Mesodermal cell (in vitro differentiated cells): ENCODE data around the gene APBB1.

ENCODE experiments used
- H3K27ac ChIP-seq: 2 replicates; pipeline ENCODE4 v1.7.0; 2013; ENCODE audit warnings: mild to moderate bottlenecking, low read depth, low read length, moderate library complexity; ENCODE audit not compliant: severe bottlenecking
- H3K36me3 ChIP-seq: 2 replicates; pipeline ENCODE4 v1.7.1; 2013; ENCODE audit warnings: mild to moderate bottlenecking, low read length, moderate library complexity; ENCODE audit not compliant: control insufficient read depth, insufficient read depth
- H3K4me1 ChIP-seq: one replicate; pipeline ENCODE4 v1.7.1; 2013; ENCODE audit warnings: mild to moderate bottlenecking, low read length; ENCODE audit not compliant: insufficient read depth, control insufficient read depth, poor library complexity, severe bottlenecking
- H3K4me3 ChIP-seq: 2 replicates; pipeline ENCODE4 v1.7.0; 2013; ENCODE audit warnings: low read length, control low read depth, mild to moderate bottlenecking; ENCODE audit not compliant: insufficient read depth, poor library complexity, severe bottlenecking; ENCODE audit errors: extremely low read depth
- H3K9me3 ChIP-seq: 2 replicates; pipeline ENCODE4 v1.7.1; 2013; ENCODE audit warnings: mild to moderate bottlenecking, low read length, moderate library complexity; ENCODE audit not compliant: control insufficient read depth
- WGBS, 2 experiments: methylation state at CpG; one replicate each; pipeline ENCODE4 v1.1.5; 2013; ENCODE audit warnings: missing lambda C conversion rate in 2 of 2; ENCODE audit not compliant: insufficient coverage in 2 of 2; 5-methylcytosine and 5-hydroxymethylcytosine counted together

Gene APBB1

GRCh38 chr11:6362873-6363678 is 55.8 kb downstream of the APBB1 start:
- no peaks in the 10 kb centered on the region for H3K36me3 ChIP-seq
- no peaks in the 10 kb centered on the region for H3K9me3 ChIP-seq
- no peak overlapping the region for H3K4me3 ChIP-seq
- no peak overlapping the region for H3K27ac ChIP-seq
- no peaks in the 10 kb centered on the region for H3K4me1 ChIP-seq
- 67 to 72% methylated on average over 4 to 6 of the region's 6 CpGs for WGBS, 2 experiments

- WGBS, 2 experiments: 86 to 87% methylated on average over 4 of the region's 5 CpGs
- peaks cover 5% of the 10 kb centered on the region for H3K4me1 ChIP-seq
- H3K27ac ChIP-seq: no peak overlapping the region
- no peaks in the 10 kb centered on the region for H3K9me3 ChIP-seq
- H3K4me3 ChIP-seq: no peak overlapping the region
- no peaks in the 10 kb centered on the region for H3K36me3 ChIP-seq
These were observed 56.6 kb downstream of the APBB1 start for GRCh38 chr11:6362185-6362872.

GRCh38 chr11:6360183-6360582 is 58.7 kb downstream of the APBB1 start:
- no peak overlapping the region for H3K4me3 ChIP-seq
- peaks cover 5% of the 10 kb centered on the region for H3K4me1 ChIP-seq
- 87 to 89% methylated on average over 3 of the region's 3 CpGs for WGBS, 2 experiments
- H3K36me3 ChIP-seq: no peaks in the 10 kb centered on the region
- no peaks in the 10 kb centered on the region for H3K9me3 ChIP-seq
- no peak overlapping the region for H3K27ac ChIP-seq

DNA sequence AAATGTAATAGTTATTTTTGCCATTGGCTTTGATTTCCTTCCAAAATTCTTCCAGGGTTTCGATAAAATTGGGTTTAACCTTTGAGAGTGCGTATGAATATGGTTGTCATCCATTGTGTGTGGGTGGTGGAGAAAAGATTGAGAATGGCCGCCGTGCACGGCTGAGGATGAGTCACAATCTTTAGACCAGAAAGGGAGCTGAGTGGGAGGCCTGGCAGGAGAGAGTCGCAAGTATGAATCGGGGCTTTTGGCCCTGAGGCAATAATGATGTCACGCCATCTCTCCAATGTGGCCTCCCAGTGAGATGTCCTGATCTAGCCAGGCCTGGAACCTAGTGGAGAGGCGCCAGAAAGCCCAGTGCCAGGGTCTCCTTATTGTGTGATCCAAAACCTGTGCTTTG is 61.7 kb downstream of the APBB1 start:
- Histone ChIP-seq H3K36me3 (no peaks in the 10 kb centered on the region), H3K27ac (no peak overlapping the region), H3K9me3 (no peaks in the 10 kb centered on the region), H3K4me1 (peaks cover 5% of the 10 kb centered on the region), H3K4me3 (no peak overlapping the region)
- 77 to 79% methylated on average over 8 of the region's 9 CpGs for WGBS, 2 experiments

DNA sequence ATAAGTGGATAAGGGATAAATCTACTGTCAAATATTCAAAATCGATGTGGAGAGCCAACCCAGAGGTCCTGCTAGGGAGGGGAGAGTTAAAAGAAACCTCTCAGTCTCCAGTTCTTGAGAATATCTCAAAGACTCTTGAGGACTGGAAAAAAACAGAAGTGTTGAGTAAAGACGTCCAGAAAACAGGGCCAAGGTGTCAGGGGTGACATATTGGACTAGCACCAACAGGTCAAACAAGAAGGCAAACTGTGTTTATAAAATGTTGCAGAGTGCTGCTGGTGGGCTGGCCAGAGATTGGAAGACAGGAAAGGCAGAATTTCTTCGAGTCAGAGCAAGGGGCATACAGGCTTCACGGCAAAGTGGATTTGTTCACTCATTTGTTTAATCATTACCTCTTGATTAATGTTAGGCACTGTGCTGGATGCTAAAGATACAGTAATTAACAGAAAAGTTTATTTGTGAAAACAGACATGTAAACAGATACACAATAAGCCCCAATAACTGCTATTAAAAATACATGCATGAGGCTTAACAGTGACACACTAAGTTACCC is 62.3 kb downstream of the APBB1 start:
- Histone ChIP-seq H3K27ac (no peak overlapping the region), H3K4me1 (peaks cover 5% of the 10 kb centered on the region)

DNA sequence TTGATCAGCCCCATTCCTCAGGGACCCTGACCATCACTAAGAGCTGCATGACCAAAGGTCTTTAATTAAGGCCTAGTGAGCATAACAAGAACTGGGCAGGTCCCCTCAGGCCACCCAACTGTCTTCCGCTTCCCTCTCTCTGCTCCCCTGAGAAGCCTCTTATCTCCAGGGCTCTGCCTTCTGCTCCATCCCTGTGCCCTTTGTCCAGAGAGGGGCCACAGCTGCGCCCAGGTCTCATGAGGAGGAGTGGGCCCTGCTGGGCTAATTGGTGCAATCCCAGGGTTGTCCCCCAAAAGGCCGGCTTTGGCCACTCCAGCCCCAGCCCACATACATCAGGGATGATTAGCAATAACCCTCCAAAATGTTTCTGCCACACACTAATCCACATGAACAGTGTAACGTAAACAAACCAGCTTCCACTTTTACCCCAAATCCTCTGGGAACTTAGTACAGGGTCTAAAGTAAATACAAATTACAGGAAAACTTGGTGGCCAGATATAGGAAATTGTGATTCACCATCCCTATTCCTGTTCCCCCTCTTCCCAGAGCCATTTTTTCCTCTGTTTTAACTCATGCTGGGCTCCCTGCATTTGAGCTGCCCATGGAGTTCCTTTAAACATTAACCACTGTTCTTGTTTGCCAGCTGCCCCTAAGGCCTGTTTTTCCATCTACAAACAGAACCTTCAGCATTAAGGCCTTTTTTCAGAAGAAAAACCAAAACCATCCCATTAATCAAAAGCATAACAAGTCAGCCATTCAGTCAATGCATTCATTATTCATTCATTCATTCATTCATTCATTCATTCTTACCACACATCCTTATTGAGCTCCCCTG is 64.0 kb downstream of the APBB1 start:
- no peaks in the 10 kb centered on the region for H3K9me3 ChIP-seq
- WGBS, 2 experiments: 83% methylated on average over 2 to 3 of the region's 4 CpGs
- H3K27ac ChIP-seq: no peak overlapping the region
- peaks cover 5% of the 10 kb centered on the region for H3K4me1 ChIP-seq
- H3K36me3 ChIP-seq: no peaks in the 10 kb centered on the region
- H3K4me3 ChIP-seq: no peak overlapping the region

More for the DNA sequence above, 62.3 kb downstream of the APBB1 start:
- no peaks in the 10 kb centered on the region for H3K36me3 ChIP-seq
- no peak overlapping the region for H3K4me3 ChIP-seq
- no peaks in the 10 kb centered on the region for H3K9me3 ChIP-seq
- 85 to 92% methylated on average over 1 to 2 of the region's 4 CpGs for WGBS, 2 experiments

- H3K4me3 ChIP-seq: no peak overlapping the region
- no peak overlapping the region for H3K27ac ChIP-seq
- H3K9me3 ChIP-seq: no peaks in the 10 kb centered on the region
- H3K4me1 ChIP-seq: peaks cover 5% of the 10 kb centered on the region
- 0 to 11% methylated on average over 3 to 4 of the region's 5 CpGs for WGBS, 2 experiments
- no peaks in the 10 kb centered on the region for H3K36me3 ChIP-seq
These were observed 65.4 kb downstream of the APBB1 start for GRCh38 chr11:6353367-6353987.

DNA sequence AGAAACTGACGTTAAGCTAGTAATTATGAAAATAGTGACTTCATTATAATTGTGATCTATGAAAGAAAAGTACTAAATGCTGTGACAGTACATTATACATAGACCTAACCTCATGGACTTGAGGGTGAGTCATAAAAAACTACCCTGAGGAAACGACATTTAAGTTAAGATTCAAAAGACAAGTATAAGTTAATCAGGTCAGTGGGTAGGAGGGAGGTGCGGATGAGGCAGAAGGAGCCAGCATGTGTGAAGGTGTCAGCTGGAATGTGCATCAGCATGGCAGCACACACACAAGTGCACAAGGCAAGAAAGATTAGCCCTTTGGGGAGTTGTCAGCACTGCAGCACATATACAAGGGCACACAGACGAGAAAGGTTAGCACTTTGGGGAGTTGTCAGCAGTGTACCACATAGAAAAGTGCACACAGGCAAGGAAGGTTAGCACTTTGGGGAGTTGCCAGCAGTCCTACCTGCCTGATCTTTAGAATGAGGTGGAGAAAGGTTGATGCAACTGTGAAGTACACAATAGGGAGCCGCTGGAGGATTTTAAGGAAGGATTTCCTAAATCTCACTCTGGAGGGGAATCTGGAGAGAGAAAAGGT is 67.0 kb downstream of the APBB1 start:
- Histone ChIP-seq H3K9me3 (no peaks in the 10 kb centered on the region), H3K27ac (no peak overlapping the region), H3K36me3 (no peaks in the 10 kb centered on the region), H3K4me1 (no peaks in the 10 kb centered on the region), H3K4me3 (no peak overlapping the region)
- 74 to 77% methylated on average over 2 to 4 of the region's 5 CpGs for WGBS, 2 experiments

DNA sequence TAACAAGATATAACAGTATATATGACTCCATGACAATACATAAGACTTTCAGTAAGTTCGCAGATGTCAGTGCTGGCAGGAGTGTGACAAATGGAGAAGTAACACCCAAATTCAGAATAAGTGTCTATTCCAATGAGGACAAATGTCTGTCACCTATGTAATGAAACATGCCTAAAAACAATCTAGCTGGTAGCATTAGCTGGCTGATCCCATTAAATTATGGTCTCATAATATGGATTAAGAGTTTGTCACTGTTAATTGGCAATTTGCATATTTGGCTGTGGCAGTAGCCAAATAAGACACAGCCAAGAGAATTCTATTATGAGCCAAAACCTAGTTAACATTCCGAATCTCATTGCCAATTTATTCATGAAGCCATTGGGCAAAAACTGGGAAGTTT is 68.4 kb downstream of the APBB1 start:
- H3K27ac ChIP-seq: no peak overlapping the region
- H3K4me1 ChIP-seq: no peaks in the 10 kb centered on the region
- no peaks in the 10 kb centered on the region for H3K36me3 ChIP-seq
- 83% methylated on average over 2 of the region's 2 CpGs; no CpG with 5 or more reads in 1 of the 2 experiments for WGBS, 2 experiments
- no peak overlapping the region for H3K4me3 ChIP-seq
- no peaks in the 10 kb centered on the region for H3K9me3 ChIP-seq

GRCh38 chr11:6350043-6350442 is 68.9 kb downstream of the APBB1 start:
- Histone ChIP-seq H3K9me3 (no peaks in the 10 kb centered on the region), H3K27ac (no peak overlapping the region), H3K4me3 (no peak overlapping the region), H3K4me1 (no peaks in the 10 kb centered on the region), H3K36me3 (no peaks in the 10 kb centered on the region)
